GM12878 (cell line): ENCODE measurements around the gene MLST8. TPM values are rescaled to one million over a fixed set of nuclear protein-coding genes. Genes with fewer than 3 reads are reported as not detected.

Source experiments
- BCL3 ChIP-seq: IDR thresholded peaks from 2 replicates; pipeline ENCODE4 v1.6.1; 2011; ENCODE audit warnings: borderline replicate concordance, low read depth, mild to moderate bottlenecking, moderate library complexity, low read length; ENCODE audit not compliant: insufficient read depth, poor library complexity, severe bottlenecking
- BRCA1 ChIP-seq: IDR thresholded peaks from 2 replicates; pipeline ENCODE4 v1.6.1; 2011; ENCODE audit warnings: low read depth, low read length, improper control_type of control experiment
- CBX3 ChIP-seq: fragments of 200-600 bp; sonication (generic); IDR thresholded peaks from 2 replicates; pipeline ENCODE4 v1.6.1; 2016; ENCODE audit warnings: low read depth, borderline replicate concordance
- E4F1 ChIP-seq: fragments of 450-650 bp; IDR thresholded peaks from 2 replicates; pipeline ENCODE4 v1.6.1; 2018; ENCODE audit warnings: borderline replicate concordance, mild to moderate bottlenecking; ENCODE audit not compliant: partially characterized antibody
- ELK1 ChIP-seq: IDR thresholded peaks from 2 replicates; pipeline ENCODE4 v1.6.1; 2012; ENCODE audit warnings: low read depth, low read length, improper control_type of control experiment
- FOS ChIP-seq: IDR thresholded peaks from 3 replicates; pipeline ENCODE4 v1.6.1; 2011; ENCODE audit warnings: borderline replicate concordance; ENCODE audit not compliant: insufficient read length; ENCODE audit errors: extremely low read depth
- IKZF2 ChIP-seq, 2 experiments: fragments of 450-650 bp; IDR thresholded peaks; 2 replicates each; pipeline ENCODE4 v1.6.1; 2017; ENCODE audit warnings: mild to moderate bottlenecking in 2 of 2, moderate library complexity in 2 of 2
- IRF4 ChIP-seq: IDR thresholded peaks from 2 replicates; pipeline ENCODE4 v1.6.1; 2011; ENCODE audit warnings: low read depth, low read length
- JUNB ChIP-seq: IDR thresholded peaks from 2 replicates; pipeline ENCODE4 v1.6.1; 2016; ENCODE audit warnings: antibody characterized with exemption, mild to moderate bottlenecking
- MTA2 ChIP-seq: fragments of 450-650 bp; IDR thresholded peaks from 2 replicates; pipeline ENCODE4 v1.6.1; 2016; ENCODE audit warnings: low read depth, mild to moderate bottlenecking, moderate library complexity
- NKRF ChIP-seq: fragments of 450-650 bp; conservative IDR thresholded peaks from 2 replicates; pipeline ENCODE4 v1.6.1; 2017; ENCODE audit warnings: mild to moderate bottlenecking, moderate library complexity
- NR2C2 ChIP-seq: IDR thresholded peaks from 2 replicates; pipeline ENCODE4 v1.6.1; 2011; ENCODE audit warnings: borderline replicate concordance, low read depth; ENCODE audit not compliant: control insufficient read depth, insufficient read length
- PAX5 ChIP-seq: IDR thresholded peaks from 2 replicates; pipeline ENCODE4 v1.6.1; 2011; ENCODE audit warnings: low read depth, low read length, borderline replicate concordance
- SIN3A ChIP-seq: IDR thresholded peaks from 2 replicates; pipeline ENCODE4 v1.6.1; 2012; ENCODE audit warnings: low read depth, low read length, improper control_type of control experiment
- SMAD1 ChIP-seq: fragments of 450-650 bp; IDR thresholded peaks from 2 replicates; pipeline ENCODE4 v1.6.1; 2018; ENCODE audit warnings: mild to moderate bottlenecking, low read depth; ENCODE audit not compliant: partially characterized antibody
- SMAD5 ChIP-seq: IDR thresholded peaks from 2 replicates; pipeline ENCODE4 v1.6.1; 2016; ENCODE audit warnings: antibody characterized with exemption, low read depth
- TARDBP ChIP-seq: IDR thresholded peaks from 2 replicates; pipeline ENCODE4 v1.6.1; 2016; ENCODE audit warnings: borderline replicate concordance
- TBL1XR1 ChIP-seq: IDR thresholded peaks from 2 replicates; pipeline ENCODE4 v1.6.1; 2012; ENCODE audit warnings: low read depth, low read length, improper control_type of control experiment
- USF1 ChIP-seq: IDR thresholded peaks from 2 replicates; pipeline ENCODE4 v1.6.1; 2011; ENCODE audit warnings: borderline replicate concordance, low read depth, mild to moderate bottlenecking, moderate library complexity, mixed read lengths, low read length; ENCODE audit not compliant: insufficient read depth; ENCODE audit errors: extremely low read length
- ZNF217 ChIP-seq: fragments of 450-650 bp; IDR thresholded peaks from 2 replicates; pipeline ENCODE4 v1.6.1; 2017; ENCODE audit warnings: antibody characterized with exemption, mild to moderate bottlenecking
- polyA plus RNA-seq, 11 experiments: library from polyadenylated mRNA; depleted of rRNA in 4 of 11; unstranded in 6 of 11; stranded (reverse) in 5 of 11; fragments of >200 nt; fragmentation: Nextera tagmentation in 4 of 11; fragmentation: Illumina TruSeq in 1 of 11; extraction: Ambion mirVana in 4 of 11; extraction: Trizol in 1 of 11; gene quantifications; 1 replicate in 1 of 11; 2 replicates in 10 of 11; pipeline versions ENCODE4 v1.2.1 to v1.2.3, GENCODE V29; 2011 to 2016; ENCODE audit warnings: inconsistent platforms in 2 of 11, missing spikeins in 2 of 11, low read depth in 1 of 11
- total RNA-seq, 4 experiments: library from RNA; depleted of rRNA in 3 of 4; stranded (reverse); fragments of >200 nt in 3 of 4; fragmentation: Illumina TruSeq in 1 of 4; extraction: Trizol in 1 of 4; gene quantifications; 2 replicates each; pipeline versions ENCODE4 v1.2.1 to v1.2.3, GENCODE V29; 2013 to 2021

The MLST8 gene
- total and polyA plus RNA-seq, 10 of the 15 experiments (the other 5 are each of a cell fraction or from before 2014, with no cell fraction given) = 1.0 to 114 (median 64.2) TPM

- TF ChIP-seq USF1 (no peak), ELK1 (no peak), BRCA1 (no peak), SMAD5 (peak; percentile 50; the same call in 1 of the 2 replicates), ZNF217 (no peak), BCL3 (no peak), SIN3A (peak; percentile 70; the same call in 1 of the 2 replicates), E4F1 (peak; percentile 99), MTA2 (no peak), TBL1XR1 (no peak), JUNB (no peak), IKZF2 (IDR thresholded peaks at IDR 0.05) (no peak), PAX5 (no peak; the same call in 1 of the 2 replicates), IRF4 (no peak), CBX3 (no peak), SMAD1 (no peak), FOS (no peak), TARDBP (peak; percentile 44; the same call in 1 of the 2 replicates), NKRF (peak; percentile 90), NR2C2 (no peak)
Observed at GRCh38 chr16:2223221-2223941, 18.1 kb downstream of the MLST8 start, which contains the start of gene E4F1 (continued).
